Activated CD4-positive, alpha-beta T cell treated with anti-CD3 and anti-CD28 coated beads, Interleukin-2, amount 50 U/mL, for 24 hours (primary cell): Measurements from ENCODE around the gene KRTAP10-5.
A peak's percentile ranks its signal among the peaks of the same experiment; 100 is the strongest.
"Not testable (repeated sequence)": the region's sequence is repeated elsewhere in the genome, so short reads cannot be mapped to it uniquely, and the experiment has no call there.

ENCODE experiments used
- DNase-seq, 2 donors: peaks; one replicate each; pipeline ENCODE4 v3.0.0-alpha.2; 2020; ENCODE audit warnings: low read depth in 1 of 2, low spot score in 1 of 2

Gene KRTAP10-5

DNA sequence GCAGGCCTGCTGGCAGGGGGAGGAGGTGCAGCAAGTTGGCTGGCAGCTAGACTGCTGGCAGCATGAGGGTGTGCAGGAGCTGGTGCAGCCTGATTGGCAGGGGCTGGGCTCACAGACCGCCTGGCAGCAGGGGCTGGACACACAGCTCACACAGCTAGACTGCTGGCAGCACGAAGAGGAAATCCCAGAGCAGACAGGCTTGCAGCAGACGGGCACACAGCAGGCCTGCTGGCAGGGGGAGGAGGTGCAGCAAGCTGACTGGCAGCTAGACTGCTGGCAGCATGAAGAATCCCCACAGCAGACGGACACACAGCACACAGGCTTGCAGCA, 11.4 kb upstream of the KRTAP10-5 start:
- DNase-seq = not testable (repeated sequence)

DNA sequence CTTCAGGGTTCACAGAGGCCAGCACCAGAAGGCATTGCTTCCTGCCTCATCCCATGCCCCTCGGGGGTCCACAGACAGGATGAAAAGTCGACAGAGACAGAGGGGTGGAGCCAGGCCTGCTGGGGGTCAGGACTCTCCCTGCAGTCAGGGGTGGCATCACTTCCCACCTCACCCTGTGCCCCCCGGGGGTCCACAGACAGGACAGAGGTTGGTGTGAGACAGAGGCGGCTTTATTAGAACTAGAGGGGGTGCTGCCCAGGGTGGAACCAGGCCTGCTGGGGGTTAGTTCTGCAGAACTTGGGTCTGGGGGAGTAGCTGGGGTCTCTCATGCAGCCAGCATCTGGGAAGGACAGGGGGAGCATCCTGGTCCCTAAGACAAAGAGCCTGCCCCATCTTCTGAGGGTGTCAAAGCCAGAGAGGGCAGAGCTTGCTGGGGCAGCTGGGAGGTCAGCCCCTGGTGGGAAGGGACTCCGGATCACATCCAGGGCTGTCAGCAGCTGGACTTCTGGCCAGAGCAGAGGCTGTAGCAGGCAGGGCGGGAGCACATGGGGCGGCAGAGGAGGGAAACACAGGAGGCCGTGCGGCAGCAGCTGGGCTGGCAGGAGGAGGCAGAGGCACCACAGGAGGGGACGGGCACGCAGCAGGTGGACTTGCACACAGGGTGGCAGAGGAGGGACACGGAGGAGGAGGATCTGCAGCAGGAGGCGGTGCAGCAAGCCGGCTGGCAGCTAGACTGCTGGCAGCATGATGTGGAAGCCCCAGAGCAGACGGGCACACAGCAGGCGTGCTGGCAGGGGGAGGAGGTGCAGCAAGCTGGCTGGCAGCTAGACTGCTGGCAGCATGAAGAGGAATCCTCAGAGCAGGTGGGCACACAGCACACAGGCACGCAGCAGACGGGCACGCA, 10.7 kb upstream of the KRTAP10-5 start:
- DNase-seq = not testable (repeated sequence)

DNA sequence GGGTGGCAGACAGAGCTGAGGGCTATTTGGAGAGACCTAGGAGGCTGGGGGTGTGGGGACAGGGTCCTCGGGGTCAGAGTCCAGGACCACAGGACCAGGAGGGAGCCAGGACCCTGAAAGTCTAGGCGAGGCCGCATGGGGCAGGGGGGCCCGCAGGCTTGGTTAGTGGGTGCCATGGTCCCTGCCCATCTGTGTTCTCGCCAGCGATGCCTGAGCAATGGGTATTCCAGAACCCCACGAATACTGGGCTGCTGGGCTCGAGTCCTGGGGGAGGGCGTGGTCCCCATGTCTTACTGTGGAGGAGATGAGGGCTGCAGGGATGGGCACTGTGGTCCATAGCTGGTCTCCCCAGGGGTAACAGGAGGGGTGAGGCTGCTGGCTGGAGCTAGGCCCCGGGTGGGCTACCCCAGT, 9.9 kb upstream of the KRTAP10-5 start:
- no peak for DNase-seq

DNA sequence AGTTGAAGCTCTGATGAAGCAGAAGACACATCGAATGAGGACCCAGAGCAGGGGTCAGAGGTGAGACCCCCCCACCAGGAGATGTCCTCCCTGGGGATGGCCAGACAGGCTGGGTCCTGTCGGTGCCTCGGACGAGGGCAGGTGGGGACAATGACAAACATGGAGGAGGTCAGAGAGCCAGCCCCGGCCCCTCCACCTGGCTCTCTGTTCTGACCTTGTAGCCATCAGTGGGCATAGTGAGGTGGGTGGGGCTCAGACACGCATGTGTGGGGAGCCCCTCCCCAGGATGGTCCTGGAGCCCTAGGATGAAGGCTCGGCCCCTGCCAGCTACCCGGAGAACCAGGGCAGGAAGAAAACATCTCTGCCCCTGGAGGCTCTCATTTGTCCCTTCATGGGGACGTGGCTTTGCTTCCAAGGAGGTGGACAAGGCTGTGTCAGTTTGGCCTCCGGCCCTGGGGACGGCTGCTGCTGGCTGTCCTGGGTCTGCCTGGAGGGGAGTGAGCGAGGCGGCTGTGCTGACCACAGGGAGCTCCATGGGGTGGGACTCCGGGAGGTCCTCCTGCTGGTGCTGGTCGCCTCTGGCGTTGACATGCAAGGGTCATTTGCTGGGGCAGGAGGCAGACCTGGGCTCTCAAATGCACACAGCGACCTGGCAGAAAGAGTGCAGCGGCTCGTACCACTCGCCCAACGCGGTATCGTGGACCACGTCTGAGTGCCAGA, 9.3 kb upstream of the KRTAP10-5 start:
- no peak for DNase-seq

DNA sequence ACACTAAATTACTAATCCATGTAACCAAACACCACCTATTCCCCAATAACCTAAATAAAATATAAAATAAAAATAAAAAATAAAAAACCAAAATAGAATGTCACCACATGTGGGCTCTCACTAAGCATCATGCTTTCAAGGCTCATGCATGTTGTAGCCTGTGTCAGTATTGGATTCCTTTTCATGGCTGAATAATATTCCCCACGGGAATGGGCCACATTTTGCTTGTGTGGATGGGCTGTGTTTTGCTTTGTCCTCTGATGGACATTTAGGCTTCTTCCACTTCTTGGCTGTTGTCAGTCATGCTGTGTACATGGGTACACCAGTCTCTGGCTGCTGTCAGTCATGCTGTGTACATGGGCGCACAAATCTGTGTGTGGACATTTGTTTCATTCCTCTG, 8.7 kb upstream of the KRTAP10-5 start:
- no peak for DNase-seq

DNA sequence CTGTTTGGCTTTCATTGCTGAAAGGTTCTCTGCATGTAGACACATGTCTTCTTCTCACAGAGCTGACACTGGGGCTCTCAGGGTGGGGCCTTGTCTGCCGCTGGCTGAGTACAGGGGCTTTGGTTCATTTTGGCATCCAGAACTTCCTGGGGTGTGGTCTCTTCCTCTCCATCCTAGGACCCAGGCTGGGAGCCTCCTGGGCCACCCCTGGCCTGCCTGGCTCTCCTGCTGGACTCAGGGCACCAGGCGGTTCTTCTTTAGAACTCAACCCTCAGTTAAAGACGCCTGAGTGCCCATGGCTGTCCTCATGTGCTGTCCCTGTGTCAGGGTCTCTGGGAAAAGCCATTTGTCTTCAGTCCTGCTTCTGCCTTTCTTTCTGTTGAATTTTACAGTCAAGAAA, 5.5 kb upstream of the KRTAP10-5 start:
- DNase-seq = no peak

DNA sequence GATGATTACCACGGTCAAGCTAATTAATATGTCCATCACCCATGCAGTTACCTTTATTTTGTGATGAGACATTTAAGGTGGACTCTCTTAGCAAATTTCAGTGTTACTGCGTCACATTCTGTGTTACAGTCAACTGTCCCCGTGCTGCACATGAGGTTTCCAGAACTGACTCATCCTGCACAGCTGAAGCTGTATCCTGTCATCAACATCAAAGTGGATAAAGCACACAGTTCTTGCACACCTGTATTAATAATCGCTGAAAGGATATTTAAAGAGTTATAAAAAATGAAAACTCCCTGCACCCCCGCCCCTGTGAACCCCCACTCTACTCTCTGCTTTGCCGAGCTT, 3.4 kb upstream of the KRTAP10-5 start:
- peak in 1 of 2 donors; percentile 21 for DNase-seq

DNA sequence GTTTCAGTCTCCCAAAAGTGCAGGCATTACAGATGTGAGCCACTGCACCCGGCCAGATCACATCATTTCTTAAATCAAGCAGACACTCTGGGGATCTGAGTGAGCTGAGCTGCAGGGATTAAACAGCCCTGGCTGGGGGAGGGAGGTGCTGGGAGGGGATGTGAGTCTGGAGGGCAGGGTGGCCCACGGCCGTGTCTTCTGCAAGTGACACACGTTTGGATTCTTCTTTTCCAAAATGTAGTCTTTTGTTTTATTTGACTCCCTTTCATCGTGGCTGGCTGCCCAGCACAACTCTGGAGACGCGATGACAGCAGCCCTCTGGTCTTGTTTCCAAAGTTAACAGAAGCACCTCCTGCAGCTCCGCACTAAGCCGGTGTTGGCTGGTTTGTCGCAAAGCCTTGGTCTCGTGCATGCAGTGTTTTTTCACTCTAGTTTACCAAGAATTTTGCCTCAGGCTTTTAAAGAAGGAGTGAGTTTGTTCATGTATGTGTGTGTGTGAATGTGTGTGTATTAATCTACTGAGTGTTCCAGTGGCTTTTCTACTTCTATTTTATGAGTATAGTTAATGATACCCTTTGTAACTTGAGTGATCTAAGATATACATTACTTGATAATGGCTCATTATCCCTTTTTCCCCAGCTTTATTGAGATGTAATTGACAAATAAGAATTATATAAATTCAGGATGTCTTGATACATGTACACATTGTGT, 2.8 kb upstream of the KRTAP10-5 start:
- no peak for DNase-seq

DNA sequence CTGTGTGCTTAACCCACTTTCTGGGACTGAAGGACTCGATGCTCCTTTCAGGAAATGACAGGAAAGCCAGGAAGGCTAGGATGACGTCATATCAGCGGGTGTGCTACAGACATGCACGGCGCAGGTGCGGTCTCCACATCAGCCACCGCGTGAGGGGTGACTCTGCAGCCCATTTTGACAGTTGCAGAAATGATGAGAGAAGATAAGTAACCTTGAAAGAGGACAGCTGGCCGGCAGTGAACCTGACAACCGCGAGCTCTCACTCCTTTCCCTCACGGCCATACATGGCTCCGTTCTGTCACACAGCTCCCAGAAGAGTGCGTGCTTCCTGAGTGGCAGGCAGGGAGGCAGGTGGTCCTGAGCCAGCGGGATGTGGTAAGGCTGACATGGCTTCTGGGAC, 1.7 kb upstream of the KRTAP10-5 start:
- no peak for DNase-seq

DNA sequence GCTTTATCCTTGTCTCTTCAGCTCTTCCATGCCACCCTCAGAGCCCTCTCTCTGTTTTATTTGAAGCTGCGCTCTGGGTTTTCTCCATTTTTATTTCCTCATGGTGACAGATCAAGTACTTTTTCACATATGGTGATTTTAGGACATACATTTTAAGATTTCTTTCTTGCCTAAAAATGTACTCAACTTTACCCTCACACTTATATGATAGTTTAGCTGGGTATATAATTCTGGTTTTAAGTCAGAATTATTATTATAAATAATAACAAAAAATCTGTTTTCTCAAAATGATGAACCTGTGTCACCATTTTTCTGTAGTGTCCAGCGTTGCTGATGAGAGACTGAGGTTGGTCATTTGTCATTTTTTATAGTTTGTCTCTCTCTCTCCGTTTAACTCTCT, 754 bp upstream of the KRTAP10-5 start:
- no peak for DNase-seq

DNA sequence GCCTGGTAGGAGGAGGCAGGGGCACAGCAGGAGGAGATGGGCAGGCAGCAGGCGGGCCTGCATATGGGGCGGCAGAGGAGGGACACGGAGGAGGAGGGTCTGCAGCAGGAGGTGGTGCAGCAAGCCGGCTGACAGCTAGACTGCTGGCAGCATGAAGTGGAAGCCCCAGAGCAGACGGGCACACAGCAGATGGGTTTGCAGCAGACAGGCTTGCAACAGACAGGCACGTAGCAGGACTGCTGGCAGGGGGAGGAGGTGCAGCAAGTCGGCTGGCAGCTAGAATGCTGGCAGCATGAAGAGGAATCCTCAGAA, 615 bp downstream of the KRTAP10-5 start:
- DNase-seq = no peak

DNA sequence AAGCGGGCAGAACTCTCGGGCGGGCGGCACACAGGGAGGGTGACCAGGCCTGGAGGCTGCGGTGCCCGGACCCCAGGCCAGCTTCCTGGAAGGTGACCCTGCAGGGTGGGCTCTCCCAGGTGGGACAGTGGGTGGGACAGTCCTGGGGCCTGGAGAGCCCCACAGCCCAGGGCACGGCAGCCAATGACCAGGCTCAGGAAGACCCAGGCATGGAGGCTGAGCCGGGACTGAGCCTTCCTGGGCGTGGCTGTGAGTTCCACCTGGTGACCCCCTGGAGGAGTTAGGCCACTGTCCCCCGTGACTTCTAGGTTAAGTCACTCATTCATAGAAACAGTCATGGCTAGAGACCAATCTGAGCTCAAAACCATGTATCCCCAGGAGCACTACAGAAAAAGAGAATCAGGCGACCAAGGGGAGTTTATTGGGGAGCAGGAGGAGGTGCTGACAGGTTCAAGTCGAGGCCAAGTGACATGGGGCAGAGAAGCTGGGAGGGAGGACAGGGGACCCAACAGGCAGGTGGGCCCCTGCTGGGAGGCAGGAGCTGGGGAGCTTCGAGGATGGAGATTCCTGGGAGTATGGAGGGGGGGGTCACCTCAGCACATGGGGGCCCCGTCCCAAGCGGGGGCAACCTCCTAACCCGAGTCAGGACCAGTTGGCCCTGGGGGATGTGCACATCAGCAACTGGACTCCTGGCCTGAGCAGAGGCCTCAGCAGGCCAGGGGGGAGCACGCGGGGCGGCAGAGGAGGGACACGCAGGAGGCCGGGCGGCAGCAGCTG, 1.2 kb downstream of the KRTAP10-5 start:
- no peak for DNase-seq

DNA sequence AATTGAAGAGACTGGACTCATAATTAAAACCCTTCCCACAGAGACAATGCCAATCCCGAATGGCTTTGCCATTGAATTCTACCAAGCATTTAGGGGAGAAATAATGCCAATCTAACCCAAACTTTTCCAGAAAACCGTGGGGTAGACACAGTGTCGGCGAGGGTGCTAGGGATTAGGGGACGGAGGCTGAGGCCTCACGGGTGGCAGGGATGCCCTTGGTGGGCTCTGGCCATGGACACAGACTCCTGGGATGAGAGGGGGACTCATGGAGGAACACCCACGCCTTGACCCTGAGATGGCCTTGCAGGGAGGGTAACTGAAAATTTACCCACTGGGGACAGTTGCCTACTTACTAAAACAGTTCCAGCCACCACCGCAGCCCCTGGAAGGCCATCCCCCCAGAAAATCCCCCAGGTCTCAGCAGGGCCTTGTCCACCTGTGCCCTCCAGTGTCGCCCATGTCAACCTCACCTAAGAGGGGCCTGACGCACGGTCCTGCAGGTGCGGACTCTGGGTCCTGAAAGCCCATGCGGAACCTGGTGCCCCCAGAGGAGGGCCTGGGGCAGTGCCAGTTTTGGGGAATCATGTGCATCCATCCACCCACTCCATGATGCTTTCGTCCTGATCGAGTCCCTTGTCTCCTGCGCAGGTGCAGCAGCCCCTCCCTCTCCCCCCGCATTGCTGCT, 1.9 kb downstream of the KRTAP10-5 start:
- no peak for DNase-seq

DNA sequence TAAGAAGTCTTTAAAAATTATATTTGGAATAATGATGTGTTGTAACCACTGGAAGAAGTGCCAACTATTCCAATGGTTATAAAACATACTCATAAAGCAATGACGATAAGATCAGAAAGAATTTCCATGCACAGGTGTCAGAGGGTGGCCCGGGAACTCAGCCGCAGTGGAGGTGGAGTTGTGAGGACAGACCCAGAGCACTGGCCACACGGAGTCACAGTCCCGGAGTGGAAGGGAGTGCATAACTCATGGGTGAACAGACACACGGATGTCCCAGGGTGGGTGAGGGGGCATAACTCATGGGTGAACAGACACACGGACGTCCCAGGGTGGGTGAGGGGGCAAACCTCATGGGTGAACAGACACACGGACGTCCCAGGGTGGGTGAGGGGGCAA, 4.4 kb downstream of the KRTAP10-5 start:
- no peak for DNase-seq

DNA sequence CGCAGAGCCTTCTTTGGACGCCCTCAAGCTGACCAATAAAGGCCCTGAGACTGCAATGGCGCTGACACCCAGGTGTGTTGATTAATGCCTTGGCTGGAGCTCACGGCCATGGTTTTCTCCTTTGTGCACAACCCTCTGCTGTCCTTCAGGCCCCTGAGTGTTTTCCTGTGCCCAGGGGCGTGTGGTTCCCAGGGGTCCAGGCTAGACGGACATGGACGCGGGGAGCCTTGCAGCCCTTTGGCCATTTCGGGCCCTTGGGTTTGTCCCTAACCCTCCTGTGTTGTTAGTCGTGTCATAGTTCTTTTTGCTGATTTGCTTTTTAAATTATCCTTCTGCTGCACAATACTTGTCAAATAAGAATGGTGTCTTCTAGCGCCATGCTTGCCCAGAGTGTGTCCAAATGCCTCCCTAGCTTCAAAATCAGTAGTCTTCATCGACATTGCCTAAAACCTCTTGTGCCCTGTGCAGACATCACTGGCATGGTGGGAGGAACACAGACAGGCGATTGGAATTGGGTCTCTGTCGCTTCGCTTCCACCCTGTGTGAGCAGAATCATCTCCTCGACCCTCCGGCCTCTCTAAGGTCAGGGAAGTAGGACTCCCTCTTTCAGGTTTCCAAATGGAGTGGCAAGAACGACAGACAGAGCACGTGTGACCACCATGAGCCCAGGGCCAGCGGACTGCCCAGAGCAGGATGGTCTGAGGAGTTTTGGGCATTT, 4.9 kb downstream of the KRTAP10-5 start:
- no peak for DNase-seq

DNA sequence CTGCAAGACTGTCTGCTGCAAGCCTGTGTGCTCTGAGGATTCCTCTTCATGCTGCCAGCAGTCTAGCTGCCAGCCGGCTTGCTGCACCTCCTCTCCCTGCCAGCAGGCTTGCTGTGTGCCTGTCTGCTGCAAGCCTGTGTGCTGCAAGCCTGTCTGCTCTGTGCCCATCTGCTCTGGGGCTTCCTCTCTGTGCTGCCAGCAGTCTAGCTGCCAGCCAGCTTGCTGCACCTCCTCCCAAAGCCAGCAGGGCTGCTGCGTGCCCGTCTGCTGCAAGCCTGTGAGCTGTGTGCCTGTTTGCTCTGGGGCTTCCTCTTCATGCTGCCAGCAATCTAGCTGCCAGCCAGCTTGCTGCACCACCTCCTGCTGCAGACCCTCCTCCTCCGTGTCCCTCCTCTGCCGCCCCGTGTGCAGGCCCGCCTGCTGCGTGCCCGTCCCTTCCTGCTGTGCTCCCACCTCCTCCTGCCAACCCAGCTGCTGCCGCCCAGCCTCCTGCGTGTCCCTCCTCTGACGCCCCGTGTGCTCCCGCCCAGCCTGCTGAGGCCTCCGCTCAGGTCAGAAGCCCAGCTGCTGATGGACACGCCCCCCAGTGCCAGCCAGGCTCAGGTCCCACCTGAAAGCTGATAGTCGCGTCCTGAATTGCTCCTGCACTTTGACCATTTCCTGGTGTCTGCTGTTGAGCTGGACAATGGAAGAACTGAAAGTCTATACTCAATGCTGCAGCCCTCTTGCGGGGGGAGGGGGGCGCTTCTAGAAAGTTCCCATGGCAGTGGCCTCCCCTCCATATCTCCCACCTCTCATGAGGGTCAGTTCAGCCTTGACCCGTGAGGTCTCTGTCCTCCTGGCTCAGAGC, 5.7 kb downstream of the KRTAP10-5 start:
- no peak for DNase-seq

DNA sequence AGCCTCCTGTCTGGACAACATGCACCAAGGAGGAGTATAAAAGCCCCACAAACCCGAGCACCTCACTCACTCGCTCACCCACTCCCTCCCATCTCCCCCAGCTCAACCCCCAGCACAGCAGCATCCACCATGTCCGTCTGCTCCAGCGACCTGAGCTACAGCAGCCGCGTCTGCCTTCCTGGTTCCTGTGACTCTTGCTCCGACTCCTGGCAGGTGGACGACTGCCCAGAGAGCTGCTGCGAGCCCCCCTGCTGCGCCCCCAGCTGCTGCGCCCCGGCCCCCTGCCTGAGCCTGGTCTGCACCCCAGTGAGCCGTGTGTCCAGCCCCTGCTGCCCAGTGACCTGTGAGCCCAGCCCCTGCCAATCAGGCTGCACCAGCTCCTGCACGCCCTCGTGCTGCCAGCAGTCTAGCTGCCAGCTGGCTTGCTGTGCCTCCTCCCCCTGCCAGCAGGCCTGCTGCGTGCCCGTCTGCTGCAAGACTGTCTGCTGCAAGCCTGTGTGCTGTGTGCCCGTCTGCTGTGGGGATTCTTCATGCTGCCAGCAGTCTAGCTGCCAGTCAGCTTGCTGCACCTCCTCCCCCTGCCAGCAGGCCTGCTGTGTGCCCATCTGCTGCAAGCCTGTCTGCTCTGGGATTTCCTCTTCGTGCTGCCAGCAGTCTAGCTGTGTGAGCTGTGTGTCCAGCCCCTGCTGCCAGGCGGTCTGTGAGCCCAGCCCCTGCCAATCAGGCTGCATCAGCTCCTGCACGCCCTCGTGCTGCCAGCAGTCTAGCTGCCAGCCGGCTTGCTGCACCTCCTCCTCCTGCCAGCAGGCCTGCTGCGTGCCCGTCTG, 6.6 kb downstream of the KRTAP10-5 start, which contains the start of gene KRTAP10-4:
TSS of gene KRTAP10-4 (plus strand) at position 100 of the 827 bp plus-strand sequence. CDS start at position 130, 30 bp downstream.
- DNase-seq = not testable (repeated sequence)

DNA sequence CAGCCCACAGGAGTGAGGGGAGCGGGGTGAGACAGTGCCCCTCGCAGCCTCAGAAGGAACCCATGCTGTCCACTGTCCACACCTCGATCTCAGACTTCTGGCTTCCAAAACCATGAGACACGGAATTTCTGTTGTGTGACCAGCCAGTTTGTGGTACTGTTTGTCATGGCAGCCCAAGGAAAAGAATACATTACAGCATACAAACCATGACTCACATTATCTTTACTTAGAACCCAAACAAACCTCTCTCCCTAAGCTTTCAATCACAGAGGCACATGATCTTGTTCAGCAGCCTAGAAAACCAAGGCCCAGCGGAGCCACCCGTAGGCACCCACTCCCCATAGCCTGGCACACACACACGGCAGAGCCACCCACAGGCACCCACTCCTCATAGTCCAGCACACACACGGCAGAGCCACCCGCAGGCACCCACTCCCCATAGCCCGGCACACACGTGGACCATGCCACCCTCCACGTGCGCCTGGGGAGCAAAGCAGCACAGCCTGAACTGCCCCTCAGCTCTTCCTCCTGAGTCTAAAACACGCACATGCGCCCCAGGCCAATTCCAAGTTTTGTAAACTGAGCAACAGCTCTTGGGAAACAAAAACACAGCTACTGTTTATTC, 7.3 kb downstream of the KRTAP10-5 start:
- no peak for DNase-seq
